Tibial artery (tissue), 4 donors: ENCODE data around the gene STAB2.
A peak's percentile ranks its signal among the peaks of the same experiment; 100 is the strongest.

Source experiments
- DNase-seq, 2 donors: peaks; one replicate each; pipeline ENCODE4 v3.0.0-alpha.2; 2019
- H3K27ac ChIP-seq, 2 donors: fragments of 200-600 bp; sonication (generic) in 1 of 2; 1 replicate in 1 of 2; 2 replicates in 1 of 2; pipeline ENCODE4 v1.5.1; 2018 to 2019; ENCODE audit warnings: mild to moderate bottlenecking in 1 of 2
- H3K27me3 ChIP-seq, 2 donors: fragments of 200-600 bp; sonication (generic) in 1 of 2; one replicate each; pipeline versions ENCODE4 v1.5.1 to v1.6.0; 2016 to 2019
- H3K36me3 ChIP-seq, 3 donors: fragments of 200-600 bp; sonication (generic) in 2 of 3; one replicate each; pipeline ENCODE4 v1.5.1; 2016 to 2019; ENCODE audit warnings: mild to moderate bottlenecking in 2 of 3
- H3K4me1 ChIP-seq, 4 donors: fragments of 200-600 bp; sonication (generic) in 2 of 4; 1 replicate in 3 of 4; 2 replicates in 1 of 4; pipeline ENCODE4 v1.5.1; 2016 to 2019
- H3K4me3 ChIP-seq, 2 donors: fragments of 200-600 bp; sonication (generic) in 1 of 2; 1 replicate in 1 of 2; 2 replicates in 1 of 2; pipeline ENCODE4 v1.5.1; 2018 to 2019; ENCODE audit warnings: mild to moderate bottlenecking in 2 of 2
- H3K9me3 ChIP-seq, 3 donors: fragments of 200-600 bp; sonication (generic) in 1 of 3; one replicate each; pipeline ENCODE4 v1.5.1; 2016 to 2019
- intact Hi-C: fragments of 100-400 bp; cut with DNase I; formaldehyde crosslinking; loops from one replicate; pipeline ENCODE4 v1.15.0; 2023; ENCODE audit warnings: low total_unique reads
- TF ChIP-seq, protein P1 (sequence below), 2 experiments: fragments of 200-600 bp in 1 of 2; fragments of 450-650 bp in 1 of 2; IDR thresholded peaks; one replicate each; pipeline ENCODE4 v1.5.1; 2017 to 2019; ENCODE audit warnings: antibody characterized with exemption in 2 of 2, mild to moderate bottlenecking in 1 of 2, moderate library complexity in 1 of 2

The STAB2 gene

DNA sequence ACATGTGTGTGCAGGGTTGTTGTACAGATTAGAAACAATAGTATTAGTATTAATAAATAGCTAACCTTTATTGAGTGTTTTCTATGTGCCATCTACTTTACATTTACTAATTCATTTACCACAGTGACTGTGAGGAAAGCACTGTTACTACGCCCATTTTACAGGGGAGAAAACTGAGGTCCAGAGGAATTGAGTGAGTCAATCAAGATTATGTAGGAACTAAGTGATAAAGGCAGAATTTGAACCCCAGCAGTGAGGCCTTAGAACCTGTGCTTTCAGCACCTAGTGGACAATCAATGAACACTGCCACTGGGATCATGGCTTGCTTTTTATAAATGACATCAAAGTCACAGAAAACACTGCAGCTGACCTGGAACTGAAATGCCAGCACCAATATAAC lies 225.7 kb downstream of the STAB2 start:
- H3K36me3 ChIP-seq: peaks cover 22 to 34% (median 32%) of the 10 kb centered on the region in 3 donors
- no peaks in the 10 kb centered on the region for H3K27me3 ChIP-seq
- H3K27ac ChIP-seq: no peak overlapping the region
- no peaks in the 10 kb centered on the region for H3K9me3 ChIP-seq
- H3K4me1 ChIP-seq: peaks cover 0 to 79% (median 32%) of the 10 kb centered on the region in 4 donors
- H3K4me3 ChIP-seq: no peak overlapping the region
- intact Hi-C loops: no loop called here
- DNase-seq: no peak
- TF ChIP-seq, protein P1, sequence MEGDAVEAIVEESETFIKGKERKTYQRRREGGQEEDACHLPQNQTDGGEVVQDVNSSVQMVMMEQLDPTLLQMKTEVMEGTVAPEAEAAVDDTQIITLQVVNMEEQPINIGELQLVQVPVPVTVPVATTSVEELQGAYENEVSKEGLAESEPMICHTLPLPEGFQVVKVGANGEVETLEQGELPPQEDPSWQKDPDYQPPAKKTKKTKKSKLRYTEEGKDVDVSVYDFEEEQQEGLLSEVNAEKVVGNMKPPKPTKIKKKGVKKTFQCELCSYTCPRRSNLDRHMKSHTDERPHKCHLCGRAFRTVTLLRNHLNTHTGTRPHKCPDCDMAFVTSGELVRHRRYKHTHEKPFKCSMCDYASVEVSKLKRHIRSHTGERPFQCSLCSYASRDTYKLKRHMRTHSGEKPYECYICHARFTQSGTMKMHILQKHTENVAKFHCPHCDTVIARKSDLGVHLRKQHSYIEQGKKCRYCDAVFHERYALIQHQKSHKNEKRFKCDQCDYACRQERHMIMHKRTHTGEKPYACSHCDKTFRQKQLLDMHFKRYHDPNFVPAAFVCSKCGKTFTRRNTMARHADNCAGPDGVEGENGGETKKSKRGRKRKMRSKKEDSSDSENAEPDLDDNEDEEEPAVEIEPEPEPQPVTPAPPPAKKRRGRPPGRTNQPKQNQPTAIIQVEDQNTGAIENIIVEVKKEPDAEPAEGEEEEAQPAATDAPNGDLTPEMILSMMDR (IDR thresholded peaks at IDR 0.05): no peak

DNA sequence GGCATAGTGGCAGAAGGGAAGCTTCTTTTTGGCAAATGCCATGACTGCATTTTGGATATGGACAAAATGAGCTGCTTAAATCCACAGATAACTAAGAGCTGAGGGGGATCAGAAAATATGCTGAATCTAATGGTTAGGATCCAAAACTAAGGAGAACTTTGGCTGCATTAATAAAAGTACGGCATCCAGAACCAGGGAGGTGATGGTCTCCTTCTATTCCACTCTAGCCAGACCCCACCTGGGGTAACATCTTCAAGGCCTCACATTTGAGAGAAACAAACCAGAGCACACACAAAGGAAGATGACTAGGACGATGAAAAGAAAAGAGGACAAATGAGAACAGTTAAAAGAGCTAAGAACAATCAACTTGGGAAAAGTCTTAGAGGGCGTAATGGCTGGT lies 226.4 kb downstream of the STAB2 start:
- Histone ChIP-seq H3K4me1 (peaks cover 0 to 76% (median 27%) of the 10 kb centered on the region in 4 donors), H3K4me3 (no peak overlapping the region), H3K9me3 (no peaks in the 10 kb centered on the region), H3K27ac (peak overlapping the region; percentile 23 to 41), H3K36me3 (peaks cover 22 to 34% (median 32%) of the 10 kb centered on the region in 3 donors), H3K27me3 (no peaks in the 10 kb centered on the region)
- no peak for DNase-seq
- intact Hi-C loops: no loop called here
- TF ChIP-seq, protein P1 (IDR thresholded peaks at IDR 0.05): no peak

DNA sequence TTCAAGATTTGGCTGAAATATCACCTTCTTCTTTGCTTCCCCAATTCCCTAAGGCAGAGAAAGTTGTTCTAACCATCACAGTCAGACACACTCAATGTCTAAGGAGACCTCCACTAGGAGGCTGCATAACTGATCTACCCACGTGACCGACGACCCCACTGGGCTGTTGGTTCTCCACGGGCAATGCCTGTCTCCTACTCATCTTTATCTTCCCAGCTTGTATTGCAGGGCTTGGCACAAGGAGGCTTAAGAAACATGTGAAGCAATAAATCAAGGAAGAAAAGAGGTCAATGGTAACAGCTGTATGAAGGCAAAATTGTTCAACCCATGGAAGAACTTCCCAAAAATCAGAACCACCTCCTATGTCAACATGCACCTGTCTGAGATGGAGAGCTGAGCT lies 226.9 kb downstream of the STAB2 start:
- peaks cover 22 to 34% (median 32%) of the 10 kb centered on the region in 3 donors for H3K36me3 ChIP-seq
- no peak for DNase-seq
- H3K4me1 ChIP-seq: peaks cover 0 to 76% (median 25%) of the 10 kb centered on the region in 4 donors
- no peaks in the 10 kb centered on the region for H3K27me3 ChIP-seq
- no peaks in the 10 kb centered on the region for H3K9me3 ChIP-seq
- H3K27ac ChIP-seq: peak overlapping the region; percentile 23 to 41
- TF ChIP-seq, protein P1 (IDR thresholded peaks at IDR 0.05): no peak
- no peak overlapping the region for H3K4me3 ChIP-seq
- intact Hi-C loops: no loop called here

DNA sequence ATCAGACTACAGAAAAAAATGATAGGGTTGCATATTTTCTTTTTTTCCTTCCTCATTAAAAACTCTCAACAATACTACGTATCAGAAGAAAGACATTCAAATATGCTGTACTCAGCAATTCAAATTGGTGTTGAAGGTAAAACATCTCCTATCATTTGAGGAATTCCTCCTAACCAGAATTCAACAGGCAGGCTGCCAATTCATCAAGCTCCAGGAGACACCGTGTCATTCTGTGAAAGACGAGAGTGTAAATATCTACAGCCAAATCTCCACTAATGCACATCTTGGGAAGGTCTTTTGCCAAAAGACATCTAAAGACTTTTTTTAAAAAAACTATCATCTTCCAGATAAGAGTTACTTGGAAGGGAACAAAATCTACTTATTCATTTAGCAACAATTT lies 227.4 kb downstream of the STAB2 start:
- H3K9me3 ChIP-seq: no peaks in the 10 kb centered on the region
- peaks cover 22 to 34% (median 32%) of the 10 kb centered on the region in 3 donors for H3K36me3 ChIP-seq
- TF ChIP-seq, protein P1 (IDR thresholded peaks at IDR 0.05): no peak
- DNase-seq: no peak
- peak overlapping the region in 1 of 2 donors; percentile 41 for H3K27ac ChIP-seq
- no peak overlapping the region for H3K4me3 ChIP-seq
- no peaks in the 10 kb centered on the region for H3K27me3 ChIP-seq
- intact Hi-C loops: no loop called here
- peaks cover 0 to 76% (median 25%) of the 10 kb centered on the region in 4 donors for H3K4me1 ChIP-seq
